Raji (cell line): ENCODE measurements around the gene AK8.

Experiments
- POLR2A ChIP-seq: IDR thresholded peaks from 2 replicates; pipeline ENCODE4 v1.6.1; 2011; ENCODE audit warnings: low read depth, low read length, control low read depth; ENCODE audit not compliant: insufficient read depth

The AK8 gene

GRCh38 chr9:132744881-132745755 is 133.0 kb downstream of the AK8 start:
- TF ChIP-seq POLR2A, result no peak

GRCh38 chr9:132743931-132744479 is 134.1 kb downstream of the AK8 start:
- no peak for TF ChIP-seq POLR2A

GRCh38 chr9:132742821-132743311 is 135.2 kb downstream of the AK8 start:
- no peak for TF ChIP-seq POLR2A

GRCh38 chr9:132740526-132741309 is 137.4 kb downstream of the AK8 start:
- no peak for TF ChIP-seq POLR2A

GRCh38 chr9:132739710-132740310 is 138.3 kb downstream of the AK8 start:
- TF ChIP-seq POLR2A, result no peak

- no peak for TF ChIP-seq POLR2A
Observed at GRCh38 chr9:132733260-132733815, 144.7 kb downstream of the AK8 start.

GRCh38 chr9:132732326-132733259 is 145.5 kb downstream of the AK8 start:
- TF ChIP-seq POLR2A, result no peak

GRCh38 chr9:132731230-132731629 is 146.9 kb downstream of the AK8 start:
- no peak for TF ChIP-seq POLR2A

- TF ChIP-seq POLR2A, result no peak
Observed at GRCh38 chr9:132730054-132731033, 147.7 kb downstream of the AK8 start.

GRCh38 chr9:132729235-132729890 is 148.7 kb downstream of the AK8 start:
- TF ChIP-seq POLR2A, result no peak

- no peak for TF ChIP-seq POLR2A
Observed at GRCh38 chr9:132728497-132728896, 149.6 kb downstream of the AK8 start.

GRCh38 chr9:132728071-132728470 is 150.0 kb downstream of the AK8 start:
- TF ChIP-seq POLR2A, result no peak
